Hepatocyte (in vitro differentiated cells): Measurements from ENCODE around the gene CRELD2. TPM values are rescaled to one million over a fixed set of nuclear protein-coding genes. Genes with fewer than 3 reads are reported as not detected.

Source experiments
- DNase-seq: peaks from one replicate; pipeline ENCODE4 v3.0.0-alpha.2; 2016; ENCODE audit warnings: low spot score
- H2AFZ ChIP-seq: fragments of 200-600 bp; sonication (generic); 2 replicates; pipeline ENCODE4 v1.6.0; 2016; ENCODE audit warnings: antibody characterized with exemption, mild to moderate bottlenecking
- H3K27ac ChIP-seq: fragments of 200-600 bp; sonication (generic); 2 replicates; pipeline ENCODE4 v1.5.1; 2016; ENCODE audit warnings: mild to moderate bottlenecking
- H3K27me3 ChIP-seq: fragments of 200-600 bp; sonication (generic); 2 replicates; pipeline ENCODE4 v1.6.1; 2016
- H3K36me3 ChIP-seq: fragments of 200-600 bp; sonication (generic); replicated peaks from 2 replicates; pipeline ENCODE4 v1.5.1; 2016; ENCODE audit warnings: low read depth; ENCODE audit not compliant: insufficient read depth
- H3K4me1 ChIP-seq: fragments of 200-600 bp; sonication (generic); 2 replicates; pipeline ENCODE4 v1.5.1; 2016; ENCODE audit warnings: mild to moderate bottlenecking, moderate library complexity; ENCODE audit not compliant: insufficient read depth
- H3K4me2 ChIP-seq: fragments of 200-600 bp; sonication (generic); 2 replicates; pipeline ENCODE4 v1.6.0; 2016
- H3K4me3 ChIP-seq: fragments of 200-600 bp; sonication (generic); 2 replicates; pipeline ENCODE4 v1.5.1; 2016; ENCODE audit warnings: mild to moderate bottlenecking
- H3K79me2 ChIP-seq: fragments of 200-600 bp; sonication (generic); 2 replicates; pipeline ENCODE4 v1.6.0; 2017; ENCODE audit warnings: mild to moderate bottlenecking
- H3K9me2 ChIP-seq: fragments of 200-600 bp; sonication (generic); replicated peaks from 2 replicates; pipeline ENCODE4 v1.6.0; 2017; ENCODE audit warnings: mild to moderate bottlenecking; ENCODE audit not compliant: insufficient read depth
- H3K9me3 ChIP-seq: fragments of 200-600 bp; sonication (generic); 2 replicates; pipeline ENCODE4 v1.5.1; 2016; ENCODE audit warnings: low read depth, mild to moderate bottlenecking
- H4K20me1 ChIP-seq: fragments of 200-600 bp; sonication (generic); 2 replicates; pipeline ENCODE4 v1.6.0; 2016; ENCODE audit warnings: mild to moderate bottlenecking; ENCODE audit not compliant: insufficient read depth, poor library complexity, severe bottlenecking
- CTCF ChIP-seq: fragments of 200-600 bp; sonication (generic); IDR thresholded peaks from 2 replicates; pipeline ENCODE4 v1.5.1; 2016; ENCODE audit warnings: antibody characterized with exemption, mild to moderate bottlenecking; ENCODE audit not compliant: poor library complexity
- EZH2 ChIP-seq: fragments of 200-600 bp; sonication (generic); IDR thresholded peaks from 2 replicates; pipeline ENCODE4 v1.6.1; 2016; ENCODE audit warnings: antibody characterized with exemption, mild to moderate bottlenecking, borderline replicate concordance
- EZH2phosphoT487 ChIP-seq: fragments of 200-600 bp; sonication (generic); IDR thresholded peaks from one replicate; pipeline ENCODE4 v1.6.1; 2018; ENCODE audit warnings: antibody characterized with exemption, mild to moderate bottlenecking, low read depth, moderate library complexity; ENCODE audit not compliant: unreplicated experiment, severe bottlenecking
- WGBS: methylation state at CpG from one replicate; pipeline ENCODE4 v1.1.6; 2016; ENCODE audit warnings: low lambda C conversion rate; ENCODE audit errors: missing lambda C conversion rate; 5-methylcytosine and 5-hydroxymethylcytosine counted together
- polyA plus RNA-seq: library from polyadenylated mRNA; unstranded; fragments of >200 nt; fragmentation: Nextera tagmentation; extraction: Ambion mirVana; gene quantifications from 2 replicates; pipeline ENCODE4 v1.2.1, GENCODE V29; 2016
- total RNA-seq: library from RNA; depleted of rRNA; stranded (reverse); fragments of >200 nt; gene quantifications from 2 replicates; pipeline ENCODE4 v1.2.3, GENCODE V29; 2014

CRELD2 gene
- total and polyA plus RNA-seq, 2 experiments from 2014 or later = 79.7 to 129 TPM

GRCh38 chr22:49923445-49923844 is 5.0 kb downstream of the CRELD2 start:
- no peaks in the 10 kb centered on the region for H3K27me3 ChIP-seq
- WGBS = 87% methylated on average over 16 of the region's 16 CpGs
- no peaks in the 10 kb centered on the region for H4K20me1 ChIP-seq
- H3K9me3 ChIP-seq = no peaks in the 10 kb centered on the region
- H3K4me2 ChIP-seq = no peak overlapping the region
- no peak for DNase-seq
- H3K36me3 ChIP-seq = no peaks in the 10 kb centered on the region
- H3K79me2 ChIP-seq = peaks cover 7% of the 10 kb centered on the region
- H3K4me3 ChIP-seq = no peak overlapping the region
- H3K27ac ChIP-seq = no peak overlapping the region
- TF ChIP-seq EZH2phosphoT487 (no peak), CTCF (peak; percentile 12)
- H3K9me2 ChIP-seq = no peaks in the 10 kb centered on the region
- no peak overlapping the region for H2AFZ ChIP-seq
- H3K4me1 ChIP-seq = peaks cover 7% of the 10 kb centered on the region

- Histone ChIP-seq H3K4me3 (no peak overlapping the region), H3K27me3 (no peaks in the 10 kb centered on the region), H3K79me2 (peaks cover 2% of the 10 kb centered on the region), H2AFZ (no peak overlapping the region), H4K20me1 (no peaks in the 10 kb centered on the region), H3K36me3 (no peaks in the 10 kb centered on the region), H3K9me3 (no peaks in the 10 kb centered on the region), H3K27ac (no peak overlapping the region), H3K4me2 (no peak overlapping the region), H3K4me1 (peaks cover 3% of the 10 kb centered on the region), H3K9me2 (no peaks in the 10 kb centered on the region)
- DNase-seq = no peak
- 96% methylated on average over 31 of the region's 31 CpGs for whole genome bisulfite sequencing
- TF ChIP-seq EZH2 = no peak
- TF ChIP-seq EZH2phosphoT487 = no peak
- TF ChIP-seq CTCF = no peak
Measured at GRCh38 chr22:49924113-49924833, 5.8 kb downstream of the CRELD2 start.

- H3K4me3 ChIP-seq = no peak overlapping the region
- TF ChIP-seq EZH2phosphoT487 (no peak), CTCF (no peak), EZH2 (no peak)
- WGBS = 96% methylated on average over 24 of the region's 24 CpGs
- no peak overlapping the region for H3K27ac ChIP-seq
- H4K20me1 ChIP-seq = no peaks in the 10 kb centered on the region
- no peaks in the 10 kb centered on the region for H3K27me3 ChIP-seq
- H3K9me2 ChIP-seq = no peaks in the 10 kb centered on the region
- H3K79me2 ChIP-seq = no peaks in the 10 kb centered on the region
- no peak overlapping the region for H3K4me2 ChIP-seq
- no peaks in the 10 kb centered on the region for H3K36me3 ChIP-seq
- no peak overlapping the region for H2AFZ ChIP-seq
- no peak for DNase-seq
- H3K9me3 ChIP-seq = no peaks in the 10 kb centered on the region
- peaks cover 3% of the 10 kb centered on the region for H3K4me1 ChIP-seq
Measured at GRCh38 chr22:49925525-49926128, 7.2 kb downstream of the CRELD2 start.
